H1 (cell line): ENCODE measurements around the gene KRTAP10-4. TPM values are rescaled to one million over a fixed set of nuclear protein-coding genes. Genes with fewer than 3 reads are reported as not detected.
A peak's percentile ranks its signal among the peaks of the same experiment; 100 is the strongest.

ENCODE experiments used
- CTCF ChIA-PET: fragments of 300-600 bp; sonication (Branson Sonifier 250); formaldehyde crosslinking; loops from one replicate; lab custom pipeline; 2021; ENCODE audit not compliant: partially characterized antibody; lab: Charles Lee
- POLR2A ChIA-PET: fragments of 300-600 bp; sonication (Branson Sonifier 250); formaldehyde crosslinking; loops from one replicate; lab custom pipeline; 2021; ENCODE audit warnings: inconsistent platforms; ENCODE audit not compliant: partially characterized antibody; lab: Charles Lee
- DNase-seq, 2 experiments: peaks; one replicate each; pipeline versions ENCODE4 v3.0.0 to v3.0.0-alpha.2; 2010 to 2022; ENCODE audit warnings: low spot score in 2 of 2, low read depth in 1 of 2, mixed read lengths in 1 of 2
- FAIRE-seq: peaks from 2 replicates; lab custom pipeline; 2011; peaks lifted over from hg19 to GRCh38; lab: Jason Lieb, UNC
- H2AFZ ChIP-seq: 2 replicates; pipeline ENCODE4 v1.8.1; 2012; ENCODE audit warnings: low read length, inconsistent platforms
- H2AK5ac ChIP-seq: 2 replicates; pipeline ENCODE4 v1.6.1; 2013; ENCODE audit warnings: low read depth, low read length
- H2BK120ac ChIP-seq: replicated peaks from 2 replicates; pipeline ENCODE3; 2013; ENCODE audit warnings: low read depth, low read length, inconsistent platforms
- H2BK12ac ChIP-seq: 2 replicates; pipeline ENCODE4 v1.6.1; 2013; ENCODE audit warnings: low read depth, low read length
- H2BK15ac ChIP-seq: 2 replicates; pipeline ENCODE4 v1.6.1; 2013; ENCODE audit warnings: low read length
- H2BK20ac ChIP-seq: 2 replicates; pipeline ENCODE4 v1.6.1; 2013; ENCODE audit warnings: low read length
- H2BK5ac ChIP-seq: 2 replicates; pipeline ENCODE4 v1.6.1; 2013; ENCODE audit warnings: low read depth, low read length
- H3K14ac ChIP-seq: 2 replicates; pipeline ENCODE4 v1.6.1; 2013; ENCODE audit warnings: inconsistent platforms; ENCODE audit not compliant: insufficient read length
- H3K18ac ChIP-seq: 2 replicates; pipeline ENCODE4 v1.6.1; 2013; ENCODE audit warnings: low read length; ENCODE audit errors: extremely low read depth
- H3K23ac ChIP-seq: 2 replicates; pipeline ENCODE4 v1.6.1; 2013; ENCODE audit warnings: inconsistent platforms; ENCODE audit not compliant: insufficient read length
- H3K23me2 ChIP-seq: 2 replicates; pipeline ENCODE4 v1.6.1; 2013; ENCODE audit warnings: low read depth, low read length
- H3K27ac ChIP-seq: 2 replicates; pipeline ENCODE4 v1.6.1; 2011; ENCODE audit warnings: low read depth, low read length, inconsistent platforms
- H3K27me3 ChIP-seq, 4 experiments: replicated peaks in 1 of 4; 1 replicate in 1 of 4; 2 replicates in 3 of 4; pipeline versions ENCODE4 v1.6.1 to v1.8.1; 2011 to 2013; ENCODE audit warnings: low read length in 3 of 4, mild to moderate bottlenecking in 3 of 4, inconsistent platforms in 2 of 4, mixed read lengths in 2 of 4, moderate library complexity in 1 of 4; ENCODE audit not compliant: control insufficient read depth in 3 of 4, insufficient read depth in 3 of 4; ENCODE audit errors: extremely low read depth in 1 of 4
- H3K36me3 ChIP-seq, 4 experiments: 2 replicates each; pipeline versions ENCODE4 v1.6.1 to v1.8.1; 2011 to 2013; ENCODE audit warnings: mild to moderate bottlenecking in 4 of 4, low read length in 3 of 4, moderate library complexity in 2 of 4, control low read depth in 1 of 4, inconsistent platforms in 1 of 4; ENCODE audit not compliant: insufficient read depth in 4 of 4, control insufficient read depth in 2 of 4
- H3K4ac ChIP-seq: replicated peaks from 2 replicates; pipeline ENCODE3; 2013; ENCODE audit warnings: low read length, low read depth, mixed read lengths, inconsistent platforms; ENCODE audit not compliant: insufficient read length
- H3K4me1 ChIP-seq, 4 experiments: replicated peaks in 1 of 4; 1 replicate in 1 of 4; 2 replicates in 3 of 4; pipeline versions ENCODE4 v1.6.1 to v1.8.1; 2011 to 2013; ENCODE audit warnings: low read length in 3 of 4, inconsistent platforms in 2 of 4, mixed read lengths in 1 of 4; ENCODE audit not compliant: insufficient read depth in 4 of 4, control insufficient read depth in 3 of 4
- H3K4me2 ChIP-seq, 2 experiments: 2 replicates each; pipeline versions ENCODE4 v1.6.1 to v1.8.1; 2011 to 2013; ENCODE audit warnings: low read depth in 2 of 2, low read length in 2 of 2, control low read depth in 1 of 2, inconsistent platforms in 1 of 2, mild to moderate bottlenecking in 1 of 2; ENCODE audit not compliant: insufficient read depth in 1 of 2
- H3K4me3 ChIP-seq, 4 experiments: fragments of 200-600, 300-600 bp in 1 of 4; sonication (generic), shearing (Covaris generic), sonication (Bioruptor Twin) in 1 of 4; 2 replicates each; pipeline versions ENCODE4 v1.5.1 to v1.8.1; 2011 to 2016; ENCODE audit warnings: low read length in 4 of 4, low read depth in 3 of 4, control low read depth in 2 of 4, inconsistent platforms in 2 of 4, mild to moderate bottlenecking in 2 of 4, mixed read lengths in 1 of 4, moderate library complexity in 1 of 4; ENCODE audit not compliant: insufficient read depth in 2 of 4; ENCODE audit errors: extremely low read depth in 1 of 4
- H3K56ac ChIP-seq: replicated peaks from 2 replicates; pipeline ENCODE3; 2013; ENCODE audit warnings: low read depth, mild to moderate bottlenecking, mixed read lengths, low read length, inconsistent platforms; ENCODE audit not compliant: insufficient read length
- H3K79me1 ChIP-seq: 2 replicates; pipeline ENCODE4 v1.6.1; 2013; ENCODE audit warnings: low read depth, low read length, control low read depth
- H3K79me2 ChIP-seq, 2 experiments: 2 replicates each; pipeline versions ENCODE4 v1.6.1 to v1.8.1; 2012 to 2013; ENCODE audit warnings: low read length in 2 of 2, mild to moderate bottlenecking in 2 of 2, inconsistent platforms in 1 of 2; ENCODE audit not compliant: insufficient read depth in 2 of 2, control insufficient read depth in 1 of 2
- H3K9ac ChIP-seq, 4 experiments: replicated peaks in 1 of 4; 1 replicate in 1 of 4; 2 replicates in 3 of 4; pipeline versions ENCODE4 v1.6.1 to v1.8.1; 2011 to 2013; ENCODE audit warnings: low read depth in 3 of 4, low read length in 3 of 4, control low read depth in 2 of 4, mild to moderate bottlenecking in 2 of 4, moderate library complexity in 2 of 4, inconsistent platforms in 1 of 4; ENCODE audit errors: extremely low read depth in 1 of 4
- H3K9me3 ChIP-seq, 2 experiments: 2 replicates each; pipeline versions ENCODE4 v1.6.1 to v1.8.1; 2012 to 2013; ENCODE audit warnings: mild to moderate bottlenecking in 2 of 2, moderate library complexity in 2 of 2, control low read depth in 1 of 2, inconsistent platforms in 1 of 2, low read depth in 1 of 2, low read length in 1 of 2, mixed read lengths in 1 of 2; ENCODE audit not compliant: insufficient read depth in 2 of 2
- H4K20me1 ChIP-seq, 2 experiments: replicated peaks in 1 of 2; 2 replicates each; pipeline versions ENCODE3 to v1.8.1; 2011 to 2013; ENCODE audit warnings: inconsistent platforms in 2 of 2, low read length in 2 of 2, mild to moderate bottlenecking in 1 of 2; ENCODE audit not compliant: insufficient read depth in 2 of 2, control insufficient read depth in 1 of 2
- H4K5ac ChIP-seq: 2 replicates; pipeline ENCODE4 v1.6.1; 2013; ENCODE audit warnings: low read length, low read depth, mixed read lengths, inconsistent platforms; ENCODE audit not compliant: insufficient read length
- H4K8ac ChIP-seq: 2 replicates; pipeline ENCODE4 v1.8.0; 2013; ENCODE audit warnings: mild to moderate bottlenecking, moderate library complexity, low read length, inconsistent platforms; ENCODE audit not compliant: insufficient read depth; ENCODE audit errors: extremely low read depth
- H4K91ac ChIP-seq: replicated peaks from 2 replicates; pipeline ENCODE3; 2013; ENCODE audit warnings: low read length, mixed read lengths, inconsistent platforms; ENCODE audit not compliant: insufficient read length
- CHD2 ChIP-seq: IDR thresholded peaks from 2 replicates; pipeline ENCODE4 v1.6.1; 2012; ENCODE audit warnings: low read length, improper control_type of control experiment
- CREB1 ChIP-seq: IDR thresholded peaks from 2 replicates; pipeline ENCODE4 v1.6.1; 2012; ENCODE audit warnings: inconsistent platforms
- JUND ChIP-seq: IDR thresholded peaks from 2 replicates; pipeline ENCODE4 v1.6.1; 2011; ENCODE audit warnings: mild to moderate bottlenecking, improper control_type of control experiment, low read length
- MAFK ChIP-seq: IDR thresholded peaks from 2 replicates; pipeline ENCODE4 v1.6.1; 2012; ENCODE audit warnings: low read depth, mild to moderate bottlenecking, improper control_type of control experiment, low read length
- MAX ChIP-seq: IDR thresholded peaks from 2 replicates; pipeline ENCODE4 v1.6.1; 2012; ENCODE audit warnings: inconsistent platforms
- NANOG ChIP-seq: IDR thresholded peaks from 2 replicates; pipeline ENCODE4 v1.6.1; 2011; ENCODE audit warnings: low read length, low read depth, mild to moderate bottlenecking, inconsistent platforms; ENCODE audit not compliant: insufficient read depth, poor library complexity, severe bottlenecking
- RAD21 ChIP-seq, 2 experiments: IDR thresholded peaks in 1 of 2; conservative IDR thresholded peaks in 1 of 2; 2 replicates each; pipeline ENCODE4 v1.6.1; 2011; ENCODE audit warnings: low read depth in 2 of 2, low read length in 2 of 2, improper control_type of control experiment in 1 of 2, inconsistent platforms in 1 of 2, mild to moderate bottlenecking in 1 of 2, moderate library complexity in 1 of 2
- SIN3A ChIP-seq, 2 experiments: IDR thresholded peaks in 1 of 2; conservative IDR thresholded peaks in 1 of 2; 2 replicates each; pipeline ENCODE4 v1.6.1; 2011 to 2012; ENCODE audit warnings: low read length in 2 of 2, improper control_type of control experiment in 1 of 2, low read depth in 1 of 2, mild to moderate bottlenecking in 1 of 2
- TCF12 ChIP-seq: IDR thresholded peaks from 2 replicates; pipeline ENCODE4 v1.6.1; 2011; ENCODE audit warnings: low read depth, mild to moderate bottlenecking, low read length
- WGBS, 2 experiments: shearing (Covaris generic) in 1 of 2; methylation state at CpG; one replicate each; pipeline versions ENCODE4 v1.1.6 to v1.1.7; 2013 to 2015; ENCODE audit warnings: low lambda C conversion rate in 2 of 2, mixed read lengths in 2 of 2, inconsistent platforms in 1 of 2, low coverage in 1 of 2, missing lambda C conversion rate in 1 of 2; ENCODE audit not compliant: insufficient replicate concordance in 2 of 2, insufficient coverage in 1 of 2, insufficient read length in 1 of 2; ENCODE audit errors: extremely low coverage in 1 of 2, missing lambda C conversion rate in 1 of 2; 5-methylcytosine and 5-hydroxymethylcytosine counted together
- polyA plus RNA-seq, 7 experiments: library from polyadenylated mRNA; depleted of rRNA in 3 of 7; stranded (reverse) in 5 of 7; unstranded in 2 of 7; fragments of >200 nt in 5 of 7; fragments of 200-250 nt in 2 of 7; gene quantifications; 1 replicate in 5 of 7; 2 replicates in 1 of 7; 4 replicates in 1 of 7; pipeline versions ENCODE4 v1.2.1 to v1.2.3, GENCODE V29; 2011 to 2013; ENCODE audit warnings: missing spikeins in 2 of 7, mixed read lengths in 2 of 7
- total RNA-seq: library from RNA; stranded (reverse); fragmentation: NEBNext Ultra II Directional; extraction: Animal tissue kit (Norgen Biotek cat#: 25700); gene quantifications from 2 replicates; pipeline ENCODE4 v1.2.1, GENCODE V29; 2021
- TF ChIP-seq, protein P1 (sequence below), 3 experiments: IDR thresholded peaks; 1 replicate in 2 of 3; 2 replicates in 1 of 3; pipeline versions ENCODE4 v1.5.1 to v1.6.1; 2011; ENCODE audit warnings: low read length in 3 of 3, mild to moderate bottlenecking in 3 of 3, inconsistent platforms in 2 of 3, low read depth in 1 of 3, moderate library complexity in 1 of 3; ENCODE audit not compliant: insufficient read depth in 1 of 3; ENCODE audit errors: control extremely low read depth in 1 of 3

Gene KRTAP10-4
- total and polyA plus RNA-seq, 2 of the 8 experiments (the other 6 are each of a cell fraction or from before 2014, with no cell fraction given), result not detected

GRCh38 chr21:44618504-44618903, 45.0 kb downstream of the KRTAP10-4 start:
- H4K5ac ChIP-seq, result no peak overlapping the region
- CTCF ChIA-PET, result interaction anchor here (0.6 to 4.0 kb wide), 27 partner anchors 9 to 183 kb away, joined by 3 to 16 read pairs (median 4); partner anchors contain the start of genes KRTAP10-11, KRTAP10-3, KRTAP10-7 and KRTAP10-9
- peak in 1 of 2 experiments; percentile 50 for DNase-seq
- no peak for TF ChIP-seq CREB1
- TF ChIP-seq, protein P1, sequence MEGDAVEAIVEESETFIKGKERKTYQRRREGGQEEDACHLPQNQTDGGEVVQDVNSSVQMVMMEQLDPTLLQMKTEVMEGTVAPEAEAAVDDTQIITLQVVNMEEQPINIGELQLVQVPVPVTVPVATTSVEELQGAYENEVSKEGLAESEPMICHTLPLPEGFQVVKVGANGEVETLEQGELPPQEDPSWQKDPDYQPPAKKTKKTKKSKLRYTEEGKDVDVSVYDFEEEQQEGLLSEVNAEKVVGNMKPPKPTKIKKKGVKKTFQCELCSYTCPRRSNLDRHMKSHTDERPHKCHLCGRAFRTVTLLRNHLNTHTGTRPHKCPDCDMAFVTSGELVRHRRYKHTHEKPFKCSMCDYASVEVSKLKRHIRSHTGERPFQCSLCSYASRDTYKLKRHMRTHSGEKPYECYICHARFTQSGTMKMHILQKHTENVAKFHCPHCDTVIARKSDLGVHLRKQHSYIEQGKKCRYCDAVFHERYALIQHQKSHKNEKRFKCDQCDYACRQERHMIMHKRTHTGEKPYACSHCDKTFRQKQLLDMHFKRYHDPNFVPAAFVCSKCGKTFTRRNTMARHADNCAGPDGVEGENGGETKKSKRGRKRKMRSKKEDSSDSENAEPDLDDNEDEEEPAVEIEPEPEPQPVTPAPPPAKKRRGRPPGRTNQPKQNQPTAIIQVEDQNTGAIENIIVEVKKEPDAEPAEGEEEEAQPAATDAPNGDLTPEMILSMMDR (IDR thresholded peaks at IDR 0.05; ENCODE audit: control extremely low read depth in 1 of 3, insufficient read depth in 1 of 3, low read depth in 1 of 3, low read length in 3 of 3), result peak; percentile 58 to 69 (median 67)
- TF ChIP-seq MAX, result no peak
- no peak for TF ChIP-seq SIN3A (conservative IDR thresholded peaks at IDR 0.05 in 1 of 2, IDR thresholded peaks at IDR 0.05 in 1 of 2; ENCODE audit: low read depth in 1 of 2, low read length in 2 of 2)
- TF ChIP-seq TCF12, result no peak
- TF ChIP-seq MAFK, result no peak
- TF ChIP-seq JUND, result no peak
- peak; percentile 52 to 62; a peak in 3 of 4 replicates for TF ChIP-seq RAD21 (IDR thresholded peaks at IDR 0.05 in 1 of 2, conservative IDR thresholded peaks at IDR 0.05 in 1 of 2; ENCODE audit: low read depth in 2 of 2, low read length in 2 of 2)
- no peak for TF ChIP-seq NANOG
- TF ChIP-seq CHD2, result no peak

More at GRCh38 chr21:44618504-44618903, 45.0 kb downstream of the KRTAP10-4 start:
- Histone ChIP-seq H3K4me2 (no peak overlapping the region), H3K23ac (no peak overlapping the region), H2AK5ac (no peak overlapping the region), H4K8ac (no peak overlapping the region), H4K91ac (no peak overlapping the region), H3K9ac (no peak overlapping the region), H3K9me3 (peaks cover 7 to 9% of the 10 kb centered on the region in 2 experiments), H2AFZ (no peak overlapping the region), H3K27me3 (no peaks in the 10 kb centered on the region), H3K18ac (no peak overlapping the region), H3K79me1 (no peaks in the 10 kb centered on the region; the same call in 1 of the 2 replicates), H3K4me3 (no peak overlapping the region), H2BK20ac (no peak overlapping the region), H3K27ac (no peak overlapping the region), H2BK120ac (no peak overlapping the region), H2BK15ac (no peak overlapping the region), H3K36me3 (no peaks in the 10 kb centered on the region), H3K4ac (no peak overlapping the region), H4K20me1 (peaks cover 0 to 1% of the 10 kb centered on the region in 2 experiments), H3K23me2 (no peaks in the 10 kb centered on the region), H2BK5ac (no peak overlapping the region), H3K56ac (no peak overlapping the region), H3K4me1 (peaks cover 0 to 6% (median 2%) of the 10 kb centered on the region in 4 experiments; a peak in 4 of 7 replicates), H3K79me2 (no peaks in the 10 kb centered on the region), H2BK12ac (no peak overlapping the region), H3K14ac (no peak overlapping the region)
- WGBS, 2 experiments, result 44% methylated on average over 4 of the region's 4 CpGs; no CpG with 5 or more reads in 1 of the 2 experiments
- FAIRE-seq, result no peak
- POLR2A ChIA-PET, result interaction anchor here (1.4 kb wide), 1 partner anchor 16 kb away, joined by 4 read pairs; no protein-coding TSS in a partner anchor
